ENCODE data around the gene ARMC7.

DNA sequence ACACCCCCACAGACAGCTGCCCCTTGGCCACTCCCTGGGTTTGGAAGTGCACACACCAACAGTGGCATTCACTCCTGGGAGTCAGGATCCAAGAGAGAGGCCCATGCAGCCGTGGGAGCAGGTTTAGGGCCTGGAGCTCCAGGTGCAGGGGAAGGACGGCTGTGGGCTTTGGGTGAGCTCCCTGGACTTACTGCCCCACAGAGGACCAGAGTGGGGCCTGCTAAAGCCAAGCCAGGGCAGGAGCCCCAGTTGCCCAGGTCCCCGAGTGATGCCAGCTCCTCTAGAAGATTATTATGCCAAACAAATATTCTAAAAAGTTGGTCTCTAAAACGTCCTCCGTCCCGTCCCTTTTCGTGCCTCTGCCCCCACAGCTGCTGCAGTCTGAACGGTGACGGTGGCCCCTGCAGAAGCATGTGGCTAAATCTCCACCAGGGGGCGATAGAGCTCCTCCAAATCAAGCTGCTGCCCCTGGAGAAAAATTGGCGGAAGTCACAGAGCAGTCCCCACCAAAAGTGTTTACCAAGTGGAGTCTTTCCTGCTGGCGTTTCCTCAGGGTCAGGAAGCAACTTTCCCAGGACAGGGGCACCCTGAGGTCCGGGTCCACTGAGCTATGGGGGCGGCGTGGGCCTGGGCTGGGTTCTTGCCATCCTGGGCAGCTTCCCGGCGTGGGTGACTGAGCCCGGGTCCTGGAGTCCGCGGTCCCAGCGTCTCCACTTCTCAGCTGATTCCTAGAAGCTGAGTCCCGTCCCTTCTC, 4.2 kb downstream of the ARMC7 start:
- peak; percentile 66 to 74 (median 71) for TF ChIP-seq POLR2AphosphoS5 (IDR thresholded peaks at IDR 0.05)
- TF ChIP-seq, protein P1, sequence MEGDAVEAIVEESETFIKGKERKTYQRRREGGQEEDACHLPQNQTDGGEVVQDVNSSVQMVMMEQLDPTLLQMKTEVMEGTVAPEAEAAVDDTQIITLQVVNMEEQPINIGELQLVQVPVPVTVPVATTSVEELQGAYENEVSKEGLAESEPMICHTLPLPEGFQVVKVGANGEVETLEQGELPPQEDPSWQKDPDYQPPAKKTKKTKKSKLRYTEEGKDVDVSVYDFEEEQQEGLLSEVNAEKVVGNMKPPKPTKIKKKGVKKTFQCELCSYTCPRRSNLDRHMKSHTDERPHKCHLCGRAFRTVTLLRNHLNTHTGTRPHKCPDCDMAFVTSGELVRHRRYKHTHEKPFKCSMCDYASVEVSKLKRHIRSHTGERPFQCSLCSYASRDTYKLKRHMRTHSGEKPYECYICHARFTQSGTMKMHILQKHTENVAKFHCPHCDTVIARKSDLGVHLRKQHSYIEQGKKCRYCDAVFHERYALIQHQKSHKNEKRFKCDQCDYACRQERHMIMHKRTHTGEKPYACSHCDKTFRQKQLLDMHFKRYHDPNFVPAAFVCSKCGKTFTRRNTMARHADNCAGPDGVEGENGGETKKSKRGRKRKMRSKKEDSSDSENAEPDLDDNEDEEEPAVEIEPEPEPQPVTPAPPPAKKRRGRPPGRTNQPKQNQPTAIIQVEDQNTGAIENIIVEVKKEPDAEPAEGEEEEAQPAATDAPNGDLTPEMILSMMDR (IDR thresholded peaks at IDR 0.05 in 8 of 11, conservative IDR thresholded peaks at IDR 0.05 in 3 of 11) = peak; percentile 96 to 99 (median 98)

All from spleen (tissue), 7 donors.